H7 (cell line): Measurements from ENCODE around the gene WDR48. TPM values are rescaled to one million over a fixed set of nuclear protein-coding genes. Genes with fewer than 3 reads are reported as not detected.

Source experiments
- DNase-seq: peaks from one replicate; pipeline ENCODE4 v3.0.0; 2012
- H3K27me3 ChIP-seq: 2 replicates; pipeline ENCODE4 v1.6.0; 2011; ENCODE audit warnings: mild to moderate bottlenecking, low read length; ENCODE audit not compliant: control insufficient read depth, insufficient read depth
- H3K36me3 ChIP-seq: replicated peaks from 2 replicates; pipeline ENCODE4 v1.5.1; 2011; ENCODE audit warnings: low read length; ENCODE audit not compliant: control insufficient read depth, insufficient read depth
- H3K4me3 ChIP-seq: 2 replicates; pipeline ENCODE4 v1.5.1; 2011; ENCODE audit warnings: low read depth, mild to moderate bottlenecking, control low read depth, low read length, moderate library complexity; ENCODE audit not compliant: insufficient read depth
- total RNA-seq: library from RNA; depleted of rRNA; stranded (reverse); fragments of >200 nt; shearing (Covaris generic); gene quantifications from 2 replicates; pipeline ENCODE4 v1.2.3, GENCODE V29; 2014; rRNA removed

WDR48 gene
- 31.7 and 43.6 TPM in 2 replicates for total RNA-seq

DNA sequence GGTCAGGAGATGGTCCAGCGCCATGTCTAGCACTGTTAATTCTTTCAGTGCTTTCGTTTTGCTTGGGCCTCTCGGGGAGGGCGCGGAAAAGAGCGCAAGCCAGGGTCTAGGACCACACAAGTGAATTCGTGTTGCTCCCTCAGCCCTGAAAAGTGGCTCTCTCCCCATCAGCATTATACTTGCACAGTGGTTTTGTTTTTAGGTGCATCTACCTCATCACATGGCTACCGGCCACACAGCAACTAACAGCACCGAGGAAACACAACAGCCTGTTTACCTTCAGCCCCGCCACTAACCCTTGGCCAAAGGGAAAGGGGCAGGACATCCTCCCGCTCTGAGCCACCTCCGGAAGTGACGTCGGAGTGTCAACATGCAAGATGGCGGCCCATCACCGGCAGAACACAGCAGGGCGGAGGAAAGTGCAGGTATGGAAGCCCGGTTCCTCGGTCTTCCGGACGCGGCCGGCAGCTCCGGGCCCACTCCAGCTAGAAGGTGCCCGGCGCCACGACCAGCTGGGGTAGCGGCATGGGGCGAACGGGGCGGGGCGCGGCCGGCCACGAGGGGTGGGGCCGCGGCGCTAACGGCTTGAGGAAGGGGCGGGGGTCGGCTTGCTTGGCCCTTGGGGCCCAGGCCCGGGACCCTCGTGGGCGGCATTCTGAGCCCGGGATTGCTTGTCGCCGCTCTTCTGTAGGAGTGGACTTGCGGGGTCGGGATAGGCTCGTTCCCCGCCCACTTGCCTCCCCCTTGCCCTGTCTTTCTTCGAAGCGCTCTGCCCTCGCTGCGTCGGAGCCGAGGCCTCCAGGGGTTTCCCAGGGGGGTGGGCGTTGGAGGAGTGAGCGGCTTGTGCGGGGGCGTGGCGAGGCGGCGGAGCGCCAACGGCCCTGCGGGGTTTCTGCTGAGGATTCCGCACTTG, at the start of gene WDR48, which contains the start of gene SCN11A:
Gene WDR48 (plus strand): TSS at position 368 of the 913 bp plus-strand sequence. CDS start 10 bp downstream, at position 378.
Gene SCN11A (minus strand): TSS at position 296 of the 913 bp plus-strand sequence. CDS start 101,582 bp downstream, outside the sequence.
- Histone ChIP-seq H3K36me3 (no peaks in the 10 kb centered on the region), H3K4me3 (peak within 1 kb of the TSS; percentile 82), H3K27me3 (no peaks in the 10 kb centered on the region)
- peak; percentile 91 for DNase-seq

DNA sequence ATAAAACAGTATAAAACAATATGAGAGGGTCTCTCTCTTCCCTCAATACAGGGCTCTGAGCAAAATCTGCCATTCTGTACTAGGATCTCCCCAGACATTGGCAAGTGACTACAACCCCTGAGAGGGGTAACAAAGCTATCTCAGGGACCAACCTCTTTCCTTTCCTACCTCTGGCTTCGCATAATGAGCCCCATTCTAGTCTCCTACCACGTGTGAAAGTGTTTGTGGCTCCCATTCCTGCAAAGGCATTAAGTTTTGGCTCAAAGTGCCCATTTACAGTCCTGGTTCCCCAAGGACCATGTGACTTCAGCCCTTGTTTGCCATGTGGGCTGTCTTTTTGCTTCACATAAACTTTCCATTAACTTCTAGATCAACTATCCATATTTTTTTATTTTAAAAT, 46.5 kb upstream of the WDR48 start:
- Histone ChIP-seq H3K27me3 (no peaks in the 10 kb centered on the region), H3K4me3 (no peak overlapping the region), H3K36me3 (no peaks in the 10 kb centered on the region)
- DNase-seq: no peak

DNA sequence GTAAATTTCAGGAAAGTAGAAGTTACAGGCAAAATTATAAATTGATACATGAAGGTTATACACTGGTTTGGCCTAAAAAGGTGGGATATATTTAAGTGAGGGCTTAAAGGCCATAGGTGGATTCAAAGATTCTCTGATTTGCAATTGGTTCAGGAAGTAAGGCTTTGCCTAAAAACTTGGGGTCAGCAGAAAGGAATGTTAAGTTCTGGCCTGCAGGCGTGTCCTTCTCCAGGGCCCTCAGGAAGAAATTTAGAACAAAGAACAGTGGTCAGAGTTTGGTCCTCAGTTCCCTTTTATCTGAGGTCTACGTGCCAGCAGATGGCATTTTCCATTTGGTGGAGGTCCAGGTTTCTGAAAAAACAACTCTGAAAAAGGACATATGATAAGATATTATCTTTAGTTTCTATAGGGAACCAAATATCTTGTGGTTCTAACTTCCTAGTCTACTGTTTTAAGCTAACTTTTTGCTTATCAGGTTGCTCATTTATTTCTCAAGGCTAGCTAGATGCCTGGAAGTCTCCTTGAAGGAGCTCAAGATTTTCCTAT, 40.6 kb upstream of the WDR48 start:
- Histone ChIP-seq H3K4me3 (no peak overlapping the region), H3K27me3 (no peaks in the 10 kb centered on the region; the same call in 1 of the 2 replicates), H3K36me3 (no peaks in the 10 kb centered on the region)
- no peak for DNase-seq

DNA sequence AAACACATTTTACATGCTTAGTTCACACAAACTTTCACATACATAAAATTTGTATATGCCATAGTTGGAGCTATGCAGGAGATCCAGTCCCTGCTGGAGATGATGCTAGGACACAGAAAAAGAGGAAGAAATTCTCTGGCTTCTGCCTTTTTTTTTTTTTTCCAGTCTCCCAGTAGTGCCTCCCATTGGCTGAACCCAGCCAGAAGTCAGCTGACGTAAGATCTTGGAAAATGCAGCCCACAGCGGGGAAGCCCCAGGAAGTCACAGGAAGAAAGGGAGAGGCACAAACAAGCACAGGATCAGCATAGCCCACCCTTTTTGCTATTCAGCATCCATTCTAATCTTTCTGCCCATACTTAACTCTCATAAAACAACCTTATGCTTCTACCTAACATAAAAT, 38.5 kb upstream of the WDR48 start:
- peak; percentile 68 for DNase-seq
- Histone ChIP-seq H3K4me3 (no peak overlapping the region), H3K36me3 (no peaks in the 10 kb centered on the region), H3K27me3 (no peaks in the 10 kb centered on the region; the same call in 1 of the 2 replicates)

DNA sequence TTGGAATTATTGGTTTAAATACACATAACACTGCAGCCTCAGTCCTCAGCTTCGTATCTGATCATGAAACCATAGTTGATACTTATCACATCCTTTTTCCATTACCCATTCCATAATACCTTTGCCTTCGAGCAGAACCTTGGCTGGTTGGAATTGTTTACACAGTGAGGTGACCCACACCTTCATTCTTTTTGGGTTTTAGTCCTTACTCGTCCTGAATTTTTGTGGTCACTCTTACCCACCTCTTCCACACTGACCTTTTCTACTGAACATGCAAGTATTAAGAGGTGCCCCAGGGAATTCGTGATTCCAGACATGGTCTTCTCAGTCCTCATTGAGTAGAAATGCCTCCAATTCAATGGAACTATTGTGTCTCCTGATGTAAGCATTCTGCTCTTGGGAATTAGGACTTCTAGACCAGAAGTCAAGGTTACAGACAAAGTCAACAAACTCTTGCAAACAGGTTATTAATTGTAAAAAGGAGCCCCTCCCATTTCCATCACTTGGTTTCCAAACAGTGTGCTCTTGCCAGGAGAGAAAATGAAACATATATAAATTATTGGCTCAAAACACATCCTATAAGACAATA, 37.8 kb upstream of the WDR48 start:
- H3K4me3 ChIP-seq: no peak overlapping the region
- no peak for DNase-seq
- H3K27me3 ChIP-seq: no peaks in the 10 kb centered on the region; the same call in 1 of the 2 replicates
- H3K36me3 ChIP-seq: no peaks in the 10 kb centered on the region

DNA sequence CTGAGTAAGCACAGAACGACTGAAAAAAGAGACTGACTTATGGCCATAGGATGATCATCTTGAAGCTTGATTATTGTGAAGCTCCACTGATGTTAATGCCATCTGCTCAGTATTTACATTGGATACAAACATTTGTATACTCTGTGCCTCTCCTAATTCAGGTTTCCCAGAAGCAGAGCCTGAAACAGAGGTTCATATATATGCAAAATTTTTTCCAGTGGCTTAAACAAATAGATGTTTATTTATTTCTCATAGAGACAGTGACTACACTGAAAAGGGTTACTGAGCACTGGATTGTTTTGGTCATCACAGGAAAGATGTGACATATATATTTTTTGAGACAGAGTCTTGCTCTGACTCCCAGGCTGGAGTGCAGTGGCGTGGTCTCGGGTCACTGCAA, 36.4 kb upstream of the WDR48 start:
- H3K36me3 ChIP-seq: no peaks in the 10 kb centered on the region
- no peak for DNase-seq

DNA sequence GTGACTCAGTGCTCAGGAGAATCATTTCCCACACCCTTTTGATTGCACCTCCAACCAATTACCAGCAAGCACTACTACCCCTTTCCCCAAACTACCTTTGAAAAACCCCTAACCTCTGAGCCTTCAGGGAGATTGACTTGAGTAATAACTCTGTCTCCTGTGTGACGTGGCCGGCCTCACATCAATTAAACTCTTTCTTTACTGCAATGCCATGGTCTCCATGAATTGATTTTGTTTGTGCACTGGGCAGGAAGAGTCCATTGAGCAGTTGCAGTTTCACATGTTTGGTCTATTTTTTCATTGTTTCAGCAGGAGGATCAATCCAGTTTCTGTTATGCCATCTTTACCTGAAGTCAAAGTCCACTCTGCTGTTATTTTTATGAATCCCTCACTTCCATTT, 32.5 kb upstream of the WDR48 start:
- DNase-seq: no peak
- H3K4me3 ChIP-seq: no peak overlapping the region
- H3K27me3 ChIP-seq: no peaks in the 10 kb centered on the region; the same call in 1 of the 2 replicates
- no peaks in the 10 kb centered on the region for H3K36me3 ChIP-seq

More for the DNA sequence above, 36.4 kb upstream of the WDR48 start:
- no peak overlapping the region for H3K4me3 ChIP-seq
- no peaks in the 10 kb centered on the region; the same call in 1 of the 2 replicates for H3K27me3 ChIP-seq

DNA sequence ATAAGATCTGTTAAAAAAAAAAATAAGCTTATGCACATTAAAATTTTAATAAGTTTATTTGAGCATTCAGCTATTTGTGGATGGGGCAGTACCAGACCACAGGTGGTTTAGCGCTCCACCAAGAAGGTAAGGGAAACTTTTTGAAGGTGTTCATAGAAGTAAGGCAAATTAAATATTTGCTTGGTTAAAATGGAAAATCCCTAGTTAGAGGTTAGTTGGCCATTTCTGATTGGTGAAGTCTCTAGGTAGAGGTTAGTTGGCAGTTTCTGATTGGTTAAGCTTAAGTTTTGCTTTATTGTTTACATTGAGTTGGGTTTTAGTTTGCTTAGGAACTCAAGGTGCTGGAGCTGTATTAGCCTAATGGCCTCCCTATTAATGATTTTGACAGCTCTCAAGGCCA, 30.8 kb upstream of the WDR48 start:
- no peaks in the 10 kb centered on the region; the same call in 1 of the 2 replicates for H3K27me3 ChIP-seq
- DNase-seq: no peak
- no peaks in the 10 kb centered on the region for H3K36me3 ChIP-seq

DNA sequence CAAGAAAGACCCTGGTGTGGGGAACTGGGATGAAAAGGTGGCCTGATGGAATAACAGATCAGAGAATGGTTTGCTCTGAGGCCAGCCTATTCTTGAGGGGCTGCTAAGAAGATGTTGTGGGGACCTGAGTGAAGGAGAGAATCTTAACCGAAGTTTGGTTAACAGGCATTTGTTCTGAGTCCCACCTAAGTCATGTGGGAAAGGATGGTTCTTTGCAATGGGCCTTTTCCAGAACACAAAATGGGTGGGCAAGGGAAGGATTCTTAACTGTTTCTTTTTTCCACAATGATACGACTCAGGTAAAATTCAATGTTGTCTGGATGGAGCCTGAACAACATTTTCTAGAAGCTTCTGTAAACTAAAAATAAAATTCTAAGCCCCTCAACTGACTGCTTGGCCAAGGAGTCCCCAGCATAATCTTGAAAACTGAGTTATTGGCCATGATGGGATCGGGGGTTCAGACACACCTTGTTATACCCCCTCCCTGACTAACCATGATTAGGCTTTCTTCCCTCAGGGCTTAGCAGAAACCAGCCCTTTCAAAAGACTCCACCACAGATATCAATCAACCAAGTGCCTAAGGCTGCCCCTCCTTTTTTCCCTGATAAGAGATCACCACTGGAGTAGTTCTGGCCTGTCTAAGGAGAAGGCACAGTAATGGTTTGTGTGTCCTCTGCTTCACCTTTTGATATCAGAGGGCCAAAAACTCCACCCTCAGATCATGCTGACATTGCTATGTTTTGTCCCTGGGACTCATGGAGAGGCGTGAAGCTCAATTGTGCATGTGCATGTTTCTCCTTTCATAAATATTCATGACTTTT, 30.1 kb upstream of the WDR48 start:
- Histone ChIP-seq H3K27me3 (no peaks in the 10 kb centered on the region), H3K4me3 (no peak overlapping the region), H3K36me3 (no peaks in the 10 kb centered on the region)
- no peak for DNase-seq

More for the DNA sequence above, 30.8 kb upstream of the WDR48 start:
- no peak overlapping the region for H3K4me3 ChIP-seq

DNA sequence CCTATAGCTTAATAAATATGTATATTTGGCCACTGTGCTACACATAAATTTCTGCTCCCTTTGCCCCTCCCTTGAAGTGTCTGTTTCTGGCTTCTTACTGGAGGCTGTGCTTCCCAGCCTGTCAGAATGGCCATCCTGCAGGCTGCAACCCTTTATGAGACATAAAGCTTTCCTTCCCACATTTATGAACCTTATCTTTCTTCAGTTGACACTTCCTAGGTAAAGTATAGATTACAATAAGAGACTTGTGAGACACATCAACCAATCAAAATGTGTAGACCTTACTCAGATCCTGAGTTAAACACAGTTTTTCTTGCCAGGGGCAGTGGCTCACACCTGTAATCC, 29.6 kb upstream of the WDR48 start:
- H3K27me3 ChIP-seq: no peaks in the 10 kb centered on the region
- H3K36me3 ChIP-seq: no peaks in the 10 kb centered on the region
- no peak overlapping the region for H3K4me3 ChIP-seq
- no peak for DNase-seq

DNA sequence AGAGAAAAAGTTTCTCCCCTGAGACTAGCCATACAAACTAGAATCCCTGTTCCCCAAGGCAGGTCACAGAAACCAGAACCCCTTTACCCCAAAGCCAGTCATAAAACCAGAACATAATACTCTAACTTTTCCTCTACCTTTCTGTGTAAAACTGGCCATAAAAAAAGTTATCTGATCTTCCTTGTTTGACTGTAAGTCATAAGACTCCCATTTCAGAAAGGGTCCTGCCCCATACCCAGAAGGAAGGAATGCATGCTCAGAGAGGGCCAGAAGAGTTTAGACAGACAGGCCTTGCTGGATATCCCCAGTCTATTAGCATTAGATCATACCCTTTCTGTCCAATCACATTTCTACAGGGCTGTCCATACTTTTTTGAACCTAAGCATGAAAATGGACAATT, 27.3 kb upstream of the WDR48 start:
- no peaks in the 10 kb centered on the region for H3K36me3 ChIP-seq
- no peak overlapping the region for H3K4me3 ChIP-seq
- DNase-seq: no peak
- no peaks in the 10 kb centered on the region for H3K27me3 ChIP-seq

DNA sequence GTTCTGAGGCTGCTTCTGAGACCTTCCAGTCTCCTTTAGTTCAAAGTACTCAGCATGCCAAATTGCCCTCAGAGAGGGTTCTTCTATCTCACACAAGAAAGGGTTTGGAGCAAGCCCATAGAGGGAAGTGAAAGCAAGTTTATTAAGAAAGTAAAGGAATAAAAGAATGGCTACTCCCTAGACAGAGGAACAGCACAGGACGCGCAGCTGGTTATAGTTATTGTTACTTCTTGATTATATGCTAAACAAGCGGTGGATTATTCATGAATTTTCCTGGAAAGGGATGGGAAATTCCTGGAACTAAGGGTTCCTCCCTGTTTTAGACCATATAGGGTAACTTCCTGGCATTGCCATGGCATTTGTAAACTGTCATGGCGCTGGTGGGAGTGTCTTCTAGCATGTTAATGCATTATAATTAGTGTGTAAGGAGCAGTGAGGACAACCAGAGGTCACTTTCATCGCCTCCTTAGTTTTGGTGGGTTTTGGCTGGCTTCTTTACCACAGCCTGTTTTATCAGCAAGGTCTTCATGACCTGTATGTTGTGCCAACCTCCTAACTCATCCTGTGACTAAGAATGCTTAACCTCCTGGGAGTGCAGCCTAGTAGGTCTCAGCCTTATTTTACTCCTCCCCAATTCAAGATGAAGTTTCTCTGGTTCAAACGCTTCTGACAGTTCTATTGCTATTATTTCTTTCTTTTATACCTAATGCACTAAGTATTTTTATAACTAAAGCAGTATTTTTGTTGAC, 26.4 kb upstream of the WDR48 start:
- no peak for DNase-seq

DNA sequence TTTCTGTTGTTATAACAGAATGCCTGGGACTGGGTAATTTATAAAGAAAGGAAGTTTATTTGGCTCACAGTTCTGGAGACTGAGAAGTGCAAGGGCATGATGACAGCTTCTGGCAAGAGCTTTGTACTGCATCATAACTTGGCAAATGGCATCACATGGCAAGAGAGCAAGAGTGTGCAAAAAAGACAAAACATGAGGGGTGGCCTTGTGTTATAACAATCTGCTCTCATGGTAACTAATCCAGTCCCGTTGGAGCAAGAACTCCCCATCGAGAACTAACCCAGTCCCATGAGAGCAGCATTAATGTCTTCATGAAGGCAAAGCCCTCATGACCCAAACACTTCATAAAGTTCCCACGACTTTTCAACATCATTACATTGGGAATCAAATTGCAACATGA, 23.3 kb upstream of the WDR48 start:
- Histone ChIP-seq H3K27me3 (no peaks in the 10 kb centered on the region), H3K4me3 (no peak overlapping the region)
- no peak for DNase-seq

More for the DNA sequence above, 26.4 kb upstream of the WDR48 start:
- Histone ChIP-seq H3K4me3 (no peak overlapping the region), H3K36me3 (no peaks in the 10 kb centered on the region), H3K27me3 (no peaks in the 10 kb centered on the region)

More for the DNA sequence above, 23.3 kb upstream of the WDR48 start:
- H3K36me3 ChIP-seq: no peaks in the 10 kb centered on the region
